ENCODE measurements around the gene ALG6. TPM values are rescaled to one million over a fixed set of nuclear protein-coding genes. Genes with fewer than 3 reads are reported as not detected.
"Not testable (repeated sequence)": the region's sequence is repeated elsewhere in the genome, so short reads cannot be mapped to it uniquely, and the experiment has no call there.

Gene ALG6
- total and polyA plus RNA-seq, 8 donors: 11.8 to 27.3 (median 23.1) TPM

- Histone ChIP-seq H3K27ac (no peak overlapping the region), H3K27me3 (peaks cover 25 to 46% of the 10 kb centered on the region in 2 donors), H3K36me3 (no peaks in the 10 kb centered on the region), H3K4me1 (no peaks in the 10 kb centered on the region), H3K9me3 (no peaks in the 10 kb centered on the region), H3K4me3 (no peak overlapping the region)
- DNase-seq (no peak), ATAC-seq (no peak)
- intact Hi-C loops (cut with DNase I): no loop called here
- TF ChIP-seq CTCF (IDR thresholded peaks at IDR 0.05): no peak
Observed at GRCh38 chr1:63350320-63350719, 17.1 kb upstream of the ALG6 start.

GRCh38 chr1:63352736-63353135 is 14.7 kb upstream of the ALG6 start:
- no peak for TF ChIP-seq CTCF (IDR thresholded peaks at IDR 0.05)
- Histone ChIP-seq H3K9me3 (no peaks in the 10 kb centered on the region), H3K36me3 (no peaks in the 10 kb centered on the region), H3K27me3 (peaks cover 31 to 38% of the 10 kb centered on the region in 2 donors), H3K4me3 (no peak overlapping the region), H3K27ac (no peak overlapping the region), H3K4me1 (no peaks in the 10 kb centered on the region)
- intact Hi-C loops (cut with DNase I): no loop called here
- ATAC-seq: no peak
- DNase-seq: no peak

- intact Hi-C loops (cut with DNase I); ATAC-seq; H3K36me3 ChIP-seq; DNase-seq; H3K9me3 ChIP-seq; H3K4me3 ChIP-seq; H3K27ac ChIP-seq; H3K4me1 ChIP-seq: not testable (repeated sequence)
- peaks cover 31 to 38% of the 10 kb centered on the region in 2 donors for H3K27me3 ChIP-seq
Observed at GRCh38 chr1:63356234-63356633, 11.2 kb upstream of the ALG6 start.

- no peaks in the 10 kb centered on the region for H3K36me3 ChIP-seq
- H3K9me3 ChIP-seq: no peaks in the 10 kb centered on the region
- H3K4me1 ChIP-seq: no peaks in the 10 kb centered on the region
- ATAC-seq (no peak), DNase-seq (no peak)
- TF ChIP-seq CTCF (IDR thresholded peaks at IDR 0.05): no peak
- peaks cover 9 to 13% of the 10 kb centered on the region in 2 donors for H3K27me3 ChIP-seq
- H3K4me3 ChIP-seq: no peak overlapping the region
- no peak overlapping the region for H3K27ac ChIP-seq
- intact Hi-C loops (cut with DNase I): no loop called here
Observed at GRCh38 chr1:63359561-63359960, 7.9 kb upstream of the ALG6 start.

- H3K27ac ChIP-seq: no peak overlapping the region
- H3K9me3 ChIP-seq: no peaks in the 10 kb centered on the region
- no peak for TF ChIP-seq CTCF (IDR thresholded peaks at IDR 0.05)
- H3K36me3 ChIP-seq: no peaks in the 10 kb centered on the region
- ATAC-seq (no peak), DNase-seq (no peak)
- no peaks in the 10 kb centered on the region for H3K27me3 ChIP-seq
- intact Hi-C loops (cut with DNase I): no loop called here
- H3K4me3 ChIP-seq: no peak overlapping the region
- peaks cover 0 to 3% of the 10 kb centered on the region in 2 donors for H3K4me1 ChIP-seq
Observed at GRCh38 chr1:63362073-63362472, 5.4 kb upstream of the ALG6 start.

- DNase-seq: no peak
- intact Hi-C loops (cut with DNase I): no loop called here
- no peak for TF ChIP-seq CTCF (IDR thresholded peaks at IDR 0.05)
- Histone ChIP-seq H3K4me3 (no peak overlapping the region), H3K27ac (no peak overlapping the region), H3K27me3 (no peaks in the 10 kb centered on the region), H3K4me1 (peaks cover 0 to 5% of the 10 kb centered on the region in 2 donors), H3K36me3 (no peaks in the 10 kb centered on the region), H3K9me3 (no peaks in the 10 kb centered on the region)
- ATAC-seq: no peak
Observed at GRCh38 chr1:63362578-63362977, 4.8 kb upstream of the ALG6 start.

Measured in left lung (tissue), 10 donors.